GM19240 (cell line): ENCODE measurements around the gene SLC25A15.
"Not testable (repeated sequence)": the region's sequence is repeated elsewhere in the genome, so short reads cannot be mapped to it uniquely, and the experiment has no call there.

Experiments
- DNase-seq: peaks from one replicate; pipeline ENCODE4 v3.0.0; 2011; ENCODE audit warnings: low spot score; ENCODE audit not compliant: insufficient read length

Gene SLC25A15

DNA sequence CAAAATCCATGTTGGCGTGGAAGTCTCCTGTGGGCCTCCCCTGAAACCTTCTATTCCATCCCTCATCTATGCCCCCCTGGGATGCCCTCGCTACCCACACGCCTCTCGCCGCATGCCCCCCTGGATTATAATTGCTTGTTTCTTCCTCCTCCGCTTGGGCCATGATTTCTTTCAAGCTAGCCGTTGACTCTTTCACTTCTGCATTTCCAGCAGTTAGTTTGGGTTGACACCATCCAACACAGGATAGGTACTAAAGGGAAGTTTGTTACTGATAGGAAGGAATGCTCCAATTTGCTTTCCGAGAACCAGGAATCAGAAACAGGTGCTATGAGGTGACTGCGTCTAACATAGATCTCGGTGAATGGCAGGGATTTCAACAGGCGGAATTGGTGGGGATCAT, 7.7 kb upstream of the SLC25A15 start:
- no peak for DNase-seq

DNA sequence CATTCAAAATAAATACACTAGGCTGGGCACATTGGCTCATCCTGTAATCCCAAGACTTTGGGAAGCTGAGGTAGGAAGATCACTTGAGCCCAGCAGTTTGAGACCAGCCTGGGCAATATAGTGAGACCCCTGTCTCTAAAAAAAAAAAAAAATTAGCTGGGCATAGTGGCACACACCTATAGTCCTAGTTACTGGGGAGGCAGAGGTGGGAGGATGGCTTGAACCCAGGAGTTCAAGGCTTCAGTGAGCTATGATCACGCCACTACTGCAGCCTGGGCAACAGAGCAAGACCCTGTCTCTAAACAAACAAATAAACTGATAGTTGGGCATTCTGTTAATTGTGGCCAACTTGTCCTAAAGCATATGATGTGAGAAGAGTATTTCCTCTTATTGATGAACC, 6.4 kb upstream of the SLC25A15 start:
- DNase-seq = not testable (repeated sequence)

DNA sequence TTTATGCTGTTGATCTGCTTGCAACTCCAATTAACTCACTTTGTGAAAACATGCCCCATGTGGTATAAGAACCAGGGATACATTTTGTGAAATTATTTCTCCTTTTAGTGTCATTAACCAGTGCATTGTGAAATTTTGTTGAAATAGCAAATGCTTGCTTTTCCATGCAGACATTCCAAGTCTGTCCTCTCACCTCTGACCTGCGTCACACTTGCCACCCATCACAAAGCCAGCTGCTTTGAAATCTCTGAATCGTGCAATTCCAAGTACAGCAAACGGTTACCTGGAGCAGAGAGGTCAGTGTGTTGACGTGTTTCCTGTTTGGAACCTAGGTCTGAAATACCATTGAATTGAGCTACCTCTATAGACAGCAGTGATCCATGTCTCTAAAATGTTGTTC, 4.9 kb upstream of the SLC25A15 start:
- no peak for DNase-seq

DNA sequence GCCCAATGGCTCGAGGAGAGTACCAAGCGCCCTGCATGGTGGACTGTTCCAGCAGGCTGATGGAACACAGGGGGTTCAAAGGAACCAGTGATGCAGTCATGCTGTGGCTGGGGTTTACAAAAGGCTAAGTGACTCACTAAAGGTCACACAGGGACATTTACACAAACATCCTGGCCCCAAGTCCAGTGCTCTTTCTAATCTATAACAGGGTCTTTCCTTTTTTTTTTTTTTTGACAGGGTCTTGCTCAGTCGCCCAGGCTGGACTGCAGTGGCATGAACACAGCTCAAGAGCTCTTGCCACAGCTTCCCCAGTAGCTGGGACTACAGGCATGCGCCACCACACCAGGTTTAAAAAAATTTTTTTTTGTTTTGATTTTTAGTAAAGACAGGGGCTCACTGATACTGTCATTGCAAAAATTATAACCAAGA, 2.8 kb upstream of the SLC25A15 start:
- DNase-seq = no peak

DNA sequence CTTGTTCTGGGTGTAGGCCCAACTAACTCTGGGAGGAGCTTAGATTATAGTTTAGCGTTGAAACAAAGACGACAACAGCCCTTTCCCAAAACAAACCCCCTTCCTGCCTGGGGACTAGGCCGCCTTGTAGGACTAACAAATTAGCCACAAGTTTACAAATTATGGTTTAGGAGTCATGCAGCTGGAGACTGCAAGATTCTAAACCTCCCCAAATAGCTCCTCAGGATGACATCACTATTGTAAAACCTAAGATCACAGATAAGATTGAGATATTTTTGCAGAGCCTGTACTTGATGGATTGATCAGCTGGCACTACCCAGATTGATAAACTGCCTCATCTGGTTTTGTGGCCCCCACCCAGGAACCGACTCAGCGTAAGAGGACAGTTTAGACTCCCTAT, 2.3 kb upstream of the SLC25A15 start:
- no peak for DNase-seq

DNA sequence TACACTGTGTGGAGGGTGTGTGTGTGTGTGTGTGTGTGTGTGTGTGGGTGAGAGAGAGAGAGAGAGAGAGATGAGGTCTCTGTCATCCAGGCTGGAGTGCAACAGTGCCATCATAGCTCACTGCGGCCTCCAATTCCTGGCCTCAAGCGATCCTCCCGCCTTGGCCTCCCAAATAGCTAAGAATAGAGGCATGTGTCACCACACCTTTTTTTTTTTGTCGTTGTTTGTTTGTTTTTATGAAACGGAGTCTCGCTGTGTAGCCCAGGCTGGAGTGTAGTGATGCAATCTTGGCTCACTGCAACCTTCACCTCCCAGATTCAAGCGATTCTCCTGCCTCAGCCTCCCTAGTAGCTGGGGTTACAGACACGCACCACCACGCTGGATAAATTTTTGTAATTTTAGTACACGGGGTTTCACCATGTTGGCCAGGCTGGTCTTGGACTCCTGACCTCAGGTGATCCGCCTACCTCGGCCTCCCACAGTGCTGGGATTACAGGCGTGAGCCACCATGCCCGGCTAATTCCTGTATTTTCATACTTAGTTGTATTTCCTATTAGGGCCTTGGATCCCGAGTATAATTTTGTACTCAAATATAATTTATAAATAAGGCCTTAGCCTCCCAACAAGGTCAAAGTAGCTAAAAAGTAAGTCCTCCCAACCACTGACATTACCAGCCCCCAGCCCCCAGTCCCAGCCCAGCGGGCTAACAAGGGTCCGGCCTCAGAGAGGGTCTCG, 704 bp upstream of the SLC25A15 start:
- not testable (repeated sequence) for DNase-seq

DNA sequence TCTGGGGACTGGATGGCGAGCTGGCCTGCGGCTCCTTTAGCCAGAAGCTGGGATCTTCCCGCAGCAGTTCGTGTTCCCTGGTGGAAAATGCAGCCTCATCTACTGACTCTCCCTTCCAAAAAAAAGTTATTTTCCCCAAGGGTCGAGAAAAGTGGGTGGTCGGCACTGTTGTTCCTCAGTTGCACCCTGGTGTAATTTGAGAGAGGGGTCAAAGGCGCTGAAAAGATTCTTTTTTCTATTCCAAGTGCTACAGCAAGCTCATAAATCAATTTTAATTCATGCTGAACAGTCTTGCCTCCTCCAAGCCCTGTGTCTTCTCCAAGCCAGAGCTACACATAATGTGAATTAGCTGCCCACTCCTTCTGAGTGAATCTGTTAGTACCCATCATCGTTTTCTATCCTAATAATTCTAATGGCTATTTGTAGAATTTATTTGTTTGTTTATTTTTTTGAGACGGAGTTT, 774 bp downstream of the SLC25A15 start:
- no peak for DNase-seq

DNA sequence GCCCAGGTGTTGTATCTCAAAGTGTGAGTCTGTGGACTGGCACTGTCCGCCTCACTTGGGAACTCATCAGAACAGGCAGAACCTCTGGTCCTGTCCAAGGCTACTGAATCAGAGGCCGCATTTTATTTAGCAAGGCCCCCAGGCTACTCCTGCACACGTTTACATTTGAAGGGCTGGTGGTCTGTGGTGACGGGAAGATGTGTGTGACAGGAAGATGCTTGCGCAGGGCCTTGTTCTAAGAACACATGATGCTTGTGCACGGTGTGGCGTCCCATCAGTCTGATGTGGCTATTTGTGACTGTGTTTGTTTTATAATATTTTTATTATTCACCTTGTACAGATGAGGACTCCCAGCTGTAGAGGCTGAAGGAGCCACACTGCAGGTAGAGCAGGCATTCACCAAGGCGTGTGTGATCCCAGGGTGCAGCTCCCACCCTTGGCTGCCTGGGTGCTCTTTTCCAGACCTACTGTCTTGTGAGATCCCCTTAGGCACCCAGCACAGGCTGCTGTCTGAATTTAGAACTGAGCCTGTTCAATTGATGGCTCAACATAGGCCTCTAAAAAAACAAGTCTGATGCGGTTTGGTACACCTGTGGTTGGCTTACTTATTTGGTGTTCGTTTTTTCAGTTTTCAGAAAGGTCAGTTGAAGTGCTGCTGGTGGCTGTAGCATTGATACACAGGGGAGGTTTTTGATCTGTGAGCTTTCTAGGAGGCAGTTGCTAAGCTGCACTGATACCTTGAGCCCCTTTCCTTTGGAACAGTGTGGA, 3.1 kb downstream of the SLC25A15 start:
- DNase-seq = no peak

DNA sequence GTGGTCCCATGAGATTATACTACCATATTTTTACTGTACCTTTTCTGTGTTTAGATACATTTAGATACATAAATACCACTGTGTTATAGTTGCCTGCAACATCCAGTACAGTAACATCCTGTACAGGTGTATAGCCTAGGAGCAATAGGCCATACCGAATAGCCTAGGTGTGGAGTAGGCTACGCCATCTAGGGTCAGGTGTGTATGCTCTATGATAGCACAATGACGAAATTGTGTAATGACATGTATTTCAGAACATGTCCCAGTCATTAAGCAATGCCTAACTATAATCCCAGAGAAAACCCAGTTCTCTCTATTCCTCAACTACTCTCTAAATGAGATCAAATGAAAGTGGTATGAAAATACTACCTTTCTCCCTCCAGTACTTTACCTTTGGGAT, 3.9 kb downstream of the SLC25A15 start:
- DNase-seq = no peak

DNA sequence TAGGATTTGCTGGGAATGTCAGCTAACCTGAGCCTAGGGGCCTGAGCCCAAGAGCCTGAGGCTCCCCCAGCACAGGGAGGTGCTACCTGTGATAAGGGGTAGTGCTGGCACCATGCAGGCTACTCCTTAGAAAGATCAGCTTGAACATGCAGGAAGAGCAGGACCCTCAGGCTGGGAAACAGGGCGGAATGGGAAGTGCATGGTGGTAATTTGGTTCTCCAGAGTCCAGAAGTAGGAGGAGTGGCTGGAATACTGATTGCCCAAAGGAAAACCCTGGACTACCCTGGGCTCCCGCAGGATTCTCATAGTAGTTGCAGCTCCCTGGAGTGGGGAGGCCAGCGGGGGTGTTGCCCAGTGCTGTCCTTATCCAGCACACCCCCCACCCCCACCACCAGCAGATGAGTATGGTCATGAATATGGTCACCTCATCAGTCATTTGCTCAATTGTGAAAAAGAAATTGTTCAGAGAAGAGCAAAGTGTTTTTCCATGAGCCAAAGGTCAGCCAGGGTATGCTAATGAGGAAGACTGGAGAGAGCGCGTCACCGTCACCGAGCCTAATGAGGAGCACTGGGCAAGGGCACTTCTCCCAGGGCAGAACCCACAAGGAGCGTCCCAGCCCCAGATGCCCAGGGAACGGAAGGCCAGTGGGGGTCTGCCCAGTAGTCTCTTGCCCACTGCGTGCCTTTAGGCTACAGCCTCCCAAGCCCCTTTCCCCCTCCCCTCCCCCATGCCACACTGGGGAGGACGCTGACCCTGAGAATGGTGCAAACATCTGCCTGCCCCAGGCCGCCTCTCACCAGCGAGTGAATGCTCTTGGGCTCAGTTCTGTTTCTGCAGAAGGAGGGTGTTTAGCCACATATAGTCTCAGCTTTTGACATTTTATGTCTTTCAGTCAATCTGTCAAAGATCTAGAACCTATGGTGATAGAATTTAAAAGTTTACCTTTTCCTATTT, 5.3 kb downstream of the SLC25A15 start:
- DNase-seq = no peak

DNA sequence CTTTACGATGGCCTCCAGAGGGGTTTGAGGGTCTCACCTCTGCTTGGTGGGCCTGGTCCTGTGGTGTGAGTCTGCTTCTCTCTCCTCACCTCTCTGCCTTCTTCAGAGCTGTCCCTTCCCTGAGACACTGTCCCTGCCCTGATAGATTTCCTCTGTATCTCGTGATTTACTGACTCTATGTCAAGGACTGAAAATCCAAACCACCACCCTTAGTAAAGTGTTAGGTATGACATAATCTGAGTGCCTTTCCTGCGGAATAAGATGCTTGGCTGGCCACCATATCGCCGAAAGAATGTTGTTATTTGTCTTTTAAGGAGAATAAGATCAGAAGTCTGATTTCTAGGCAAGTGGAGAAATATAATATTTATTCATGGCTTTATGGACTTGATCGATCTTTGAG, 7.2 kb downstream of the SLC25A15 start:
- no peak for DNase-seq

DNA sequence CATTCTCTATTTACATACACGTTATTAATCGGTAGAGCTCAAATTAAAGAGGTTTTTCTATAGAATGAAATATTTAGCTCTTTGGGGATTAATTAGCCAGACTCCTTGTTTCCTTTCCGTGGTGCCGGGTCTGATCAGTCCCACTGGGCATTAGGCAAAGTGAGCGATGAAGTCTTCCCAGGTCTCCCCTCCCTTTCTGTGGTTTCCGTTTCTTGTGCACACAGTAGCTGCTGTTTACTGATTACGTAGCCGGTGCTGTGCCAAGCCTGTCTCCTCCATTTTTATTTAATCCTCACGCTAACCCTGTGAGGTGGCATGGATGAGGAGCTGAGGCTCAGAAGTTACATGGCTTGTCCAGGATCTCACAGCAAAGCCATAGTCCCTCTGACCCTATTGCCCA, 9.0 kb downstream of the SLC25A15 start:
- no peak for DNase-seq

DNA sequence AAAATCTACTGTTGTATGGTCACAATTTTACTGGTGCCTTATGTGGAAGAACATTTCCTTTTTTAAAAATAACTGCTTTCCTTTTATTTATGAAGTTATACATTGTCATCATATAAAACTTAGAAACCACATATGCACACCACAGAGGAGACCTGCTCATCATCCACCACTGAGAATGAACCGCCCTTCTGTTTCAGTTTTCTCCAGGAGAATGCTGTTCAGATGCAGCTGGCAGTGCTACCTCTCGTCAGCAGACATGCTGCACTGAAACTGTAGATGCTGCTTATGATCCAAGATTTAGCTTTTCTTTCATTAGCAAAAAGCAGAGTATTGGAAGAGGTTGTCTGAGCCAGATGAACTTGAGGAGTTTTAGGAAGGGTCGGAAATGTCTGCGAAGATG, 10.1 kb downstream of the SLC25A15 start:
- DNase-seq = no peak

DNA sequence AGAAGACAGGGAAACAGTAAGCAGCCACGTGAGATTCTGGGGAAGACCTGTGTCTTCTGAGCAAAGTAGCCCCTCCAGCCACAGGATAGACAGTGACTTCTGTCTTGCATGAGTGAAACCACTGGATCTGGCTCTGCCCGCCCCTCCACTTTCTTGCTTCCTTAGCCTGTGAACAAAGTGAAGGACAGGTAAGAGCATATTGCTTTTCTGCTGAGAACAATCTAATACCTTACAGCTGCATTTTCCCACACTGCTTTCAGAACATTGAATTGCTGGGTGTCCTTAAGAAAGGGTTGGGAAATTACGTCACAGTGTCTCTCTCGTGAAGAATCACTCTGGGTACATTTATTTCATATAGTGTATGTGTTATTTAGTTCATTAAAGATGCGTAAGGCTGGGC, 11.1 kb downstream of the SLC25A15 start:
- DNase-seq = no peak

DNA sequence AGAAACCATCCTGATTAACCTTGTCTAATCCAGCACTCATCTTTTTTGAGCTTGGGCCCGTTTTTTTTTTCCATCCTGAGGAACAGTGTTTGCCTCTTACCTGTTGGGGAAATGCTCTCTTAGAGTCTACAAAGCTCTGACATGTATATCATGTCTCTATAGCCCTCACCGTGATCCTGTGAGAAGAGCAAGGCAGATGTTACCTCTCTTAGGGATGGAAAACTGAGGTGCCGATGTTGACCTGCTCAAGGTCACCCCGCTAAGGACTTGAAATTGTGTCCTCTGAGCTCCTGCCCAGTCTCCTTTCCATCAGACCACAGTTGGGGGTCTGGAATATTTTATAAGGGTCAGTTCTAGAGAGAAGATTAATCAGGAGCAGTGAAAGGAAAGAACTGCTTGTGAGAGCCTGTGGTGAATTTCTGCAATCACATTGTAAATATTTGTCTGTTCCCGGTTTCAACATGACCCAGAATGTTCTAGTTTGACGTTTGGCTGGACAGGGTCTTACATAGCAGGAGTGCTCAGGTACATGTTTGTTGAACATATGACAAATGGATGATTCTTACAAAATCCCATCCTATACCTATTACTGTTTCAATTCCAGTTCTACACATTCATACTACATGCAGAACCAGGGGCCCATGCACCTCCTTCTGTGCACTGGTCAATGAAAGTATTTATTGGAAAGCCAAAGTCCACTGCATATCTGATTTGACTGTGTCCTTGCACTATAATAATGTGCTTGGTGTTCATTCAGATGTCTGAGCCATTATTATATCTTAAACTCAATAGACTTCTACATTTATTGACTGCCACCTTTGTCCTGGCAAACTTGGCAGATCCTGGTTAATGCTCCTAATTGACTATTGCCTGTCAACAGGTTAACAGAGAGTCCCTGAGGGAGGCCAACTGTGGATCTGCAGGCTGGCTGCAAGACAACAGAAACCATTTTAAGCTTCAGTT, 12.1 kb downstream of the SLC25A15 start:
- DNase-seq = no peak

DNA sequence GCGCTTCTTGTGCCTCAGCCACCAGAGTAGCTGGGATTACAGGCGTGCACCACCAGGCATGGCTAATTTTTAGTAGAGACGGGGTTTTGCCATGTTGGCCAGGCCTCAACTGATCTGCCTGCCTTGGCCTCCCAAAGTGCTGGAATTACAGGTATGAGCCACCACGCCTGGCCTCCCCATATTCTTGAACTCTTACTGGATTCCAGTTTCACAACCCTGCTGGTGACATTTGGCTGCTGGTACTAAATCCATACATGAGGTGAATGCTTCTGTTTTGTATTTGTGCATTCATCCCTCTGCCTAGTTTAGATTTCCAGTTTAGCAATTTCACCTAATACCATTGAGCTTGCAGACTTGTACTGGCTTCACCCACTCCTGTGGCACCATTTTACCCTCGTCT, 13.9 kb downstream of the SLC25A15 start:
- DNase-seq = no peak

DNA sequence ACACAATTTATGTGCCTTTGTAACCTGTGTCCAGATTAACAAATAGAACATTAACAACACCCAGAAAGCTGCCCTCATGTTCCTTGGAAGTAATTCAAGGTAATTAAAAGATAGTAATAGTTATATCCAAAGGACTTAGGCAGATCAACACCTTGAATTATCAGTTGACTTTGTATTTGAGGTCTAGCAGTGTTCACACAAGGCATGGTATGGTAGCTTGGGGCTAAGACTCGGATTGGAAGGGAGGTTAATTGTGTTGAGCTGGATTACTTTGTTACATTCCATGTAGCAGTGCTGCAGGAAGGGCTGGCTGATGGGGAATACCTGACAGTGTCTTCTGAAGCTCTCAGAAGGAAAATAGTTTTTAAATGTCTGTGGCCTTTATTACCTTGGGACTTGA, 16.8 kb downstream of the SLC25A15 start:
- DNase-seq = no peak

DNA sequence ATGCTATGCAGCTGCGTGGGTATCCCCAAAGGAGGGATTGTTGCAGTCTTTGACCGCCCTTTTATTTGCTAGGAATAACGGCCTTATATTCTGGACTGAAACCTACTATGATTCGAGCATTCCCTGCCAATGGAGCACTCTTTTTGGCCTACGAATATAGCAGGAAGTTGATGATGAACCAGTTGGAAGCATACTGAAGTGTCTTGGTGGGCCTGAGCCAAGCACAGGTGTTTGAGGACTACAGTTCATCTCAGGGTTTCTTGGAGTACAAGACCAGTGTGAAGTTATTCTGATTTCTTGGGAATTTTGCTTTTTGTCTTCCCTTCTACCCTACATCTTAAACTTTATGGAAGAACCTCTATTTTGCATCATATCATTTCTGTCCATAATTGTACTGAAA, 20.1 kb downstream of the SLC25A15 start:
- DNase-seq = no peak

DNA sequence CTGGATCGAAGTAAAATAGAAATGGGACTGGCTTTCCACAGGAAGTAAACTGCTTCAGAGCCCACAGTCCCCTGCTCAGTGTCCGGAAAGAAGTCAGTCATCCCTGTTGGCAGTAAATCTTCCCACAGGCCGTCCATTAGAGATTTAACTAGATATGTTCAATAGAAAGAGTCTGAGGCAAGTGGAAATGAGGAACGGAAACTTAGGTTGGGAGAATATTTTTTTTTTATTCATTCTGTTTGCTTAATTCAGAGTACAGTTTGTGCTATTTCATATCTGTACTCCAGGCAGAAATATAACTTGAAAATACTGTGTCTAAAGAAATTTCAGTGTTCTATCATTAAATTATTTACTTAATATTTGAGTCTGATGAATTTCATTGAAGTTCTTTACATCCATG, 22.7 kb downstream of the SLC25A15 start:
- DNase-seq = no peak

DNA sequence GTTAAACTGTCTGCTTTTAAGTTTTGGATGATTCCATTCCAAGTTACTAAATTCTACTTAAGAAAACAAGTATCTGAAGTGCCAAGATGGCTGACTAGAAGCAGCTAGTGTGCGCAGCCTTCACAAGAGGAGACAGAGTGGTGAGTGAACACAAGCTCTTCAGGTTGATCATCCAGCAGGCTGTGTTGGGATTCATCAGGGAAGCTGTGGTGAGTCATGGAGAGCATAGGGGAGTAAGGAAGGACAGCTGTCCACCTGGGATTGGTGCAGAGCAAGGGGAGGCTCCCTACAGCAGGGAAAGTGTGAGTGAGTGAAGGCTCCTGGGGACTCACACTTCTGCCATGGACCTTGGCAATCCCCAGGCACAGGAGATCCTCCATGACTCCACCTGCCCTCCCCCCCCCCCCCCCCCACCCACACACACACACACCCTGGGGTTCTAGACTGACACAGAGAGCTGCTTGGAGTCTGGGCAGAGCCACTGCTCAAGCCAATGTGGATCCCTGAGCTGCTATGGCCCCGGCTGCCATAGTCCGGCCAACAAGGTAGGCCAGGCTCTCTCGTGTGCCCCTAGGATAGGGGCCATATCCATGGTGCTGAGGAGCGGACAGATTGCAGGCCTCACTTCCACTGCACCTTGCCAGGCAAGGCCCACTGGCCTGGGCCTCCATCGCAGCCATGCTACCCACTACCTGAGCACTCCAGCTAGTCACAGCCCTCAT, 23.5 kb downstream of the SLC25A15 start:
- no peak for DNase-seq
